B cell (primary cell): ENCODE results near the gene CAV3. TPM values are rescaled to one million over a fixed set of nuclear protein-coding genes. Genes with fewer than 3 reads are reported as not detected.

Source experiments
- ATAC-seq: fragments of 200-7000 bp; cut with Tn5 transposase; one replicate; pipeline ENCODE4 v1.10.0; 2021; ENCODE audit warnings: low read depth, mild to moderate bottlenecking, moderate number of reproducible peaks, moderate library complexity
- CTCF ChIA-PET: fragments of 350-600 bp; sonication (Branson Sonifier 250); formaldehyde crosslinking; loops from one replicate; lab custom pipeline; 2021; ENCODE audit warnings: antibody characterized with exemption, inconsistent platforms; lab: Charles Lee
- POLR2A ChIA-PET: fragments of 350-600 bp; sonication (Branson Sonifier 250); formaldehyde crosslinking; loops from one replicate; lab custom pipeline; 2021; ENCODE audit warnings: antibody characterized with exemption; lab: Charles Lee
- DNase-seq: peaks from one replicate; pipeline ENCODE4 v3.0.0; 2013
- H2AFZ ChIP-seq: 2 replicates; pipeline ENCODE4 v1.6.1; 2012; ENCODE audit warnings: mild to moderate bottlenecking, low read depth, low read length; ENCODE audit not compliant: insufficient read depth, poor library complexity, severe bottlenecking
- H3K27ac ChIP-seq, 2 donors: 1 replicate in 1 of 2; 2 replicates in 1 of 2; pipeline ENCODE4 v1.5.1; 2012 to 2013; ENCODE audit warnings: low read length in 2 of 2, mild to moderate bottlenecking in 2 of 2, moderate library complexity in 1 of 2
- H3K27me3 ChIP-seq, 4 experiments: fragments of 200-600 bp in 1 of 4; sonication (generic) in 1 of 4; replicated peaks in 1 of 4; 1 replicate in 2 of 4; 2 replicates in 2 of 4; pipeline versions ENCODE4 v1.6.1 to v1.7.0; 2013 to 2016; ENCODE audit warnings: low read length in 3 of 4, mild to moderate bottlenecking in 2 of 4, mixed read lengths in 1 of 4, moderate library complexity in 1 of 4; ENCODE audit not compliant: insufficient read depth in 4 of 4, control insufficient read depth in 3 of 4; ENCODE audit errors: control extremely low read depth in 1 of 4
- H3K36me3 ChIP-seq, 2 experiments: replicated peaks in 1 of 2; 1 replicate in 1 of 2; 2 replicates in 1 of 2; pipeline versions ENCODE4 v1.6.1 to v1.7.1; 2013; ENCODE audit warnings: low read length in 1 of 2; ENCODE audit not compliant: insufficient read depth in 2 of 2, control insufficient read depth in 1 of 2; ENCODE audit errors: control extremely low read depth in 1 of 2, extremely low read depth in 1 of 2
- H3K4me1 ChIP-seq, 2 donors: fragments of 200-600 bp in 1 of 2; sonication (generic) in 1 of 2; 1 replicate in 1 of 2; 2 replicates in 1 of 2; pipeline versions ENCODE4 v1.5.1 to v1.6.1; 2013 to 2017; ENCODE audit warnings: low read length in 2 of 2; ENCODE audit not compliant: control insufficient read depth in 2 of 2, insufficient read depth in 2 of 2
- H3K4me2 ChIP-seq: replicated peaks from 2 replicates; pipeline ENCODE3; 2012; ENCODE audit warnings: mild to moderate bottlenecking, low read depth, low read length; ENCODE audit not compliant: poor library complexity, severe bottlenecking
- H3K4me3 ChIP-seq, 5 experiments: fragments of 200-600 bp in 1 of 5; sonication (generic) in 1 of 5; 1 replicate in 3 of 5; 2 replicates in 2 of 5; pipeline versions ENCODE4 v1.5.1 to v1.7.0; 2011 to 2016; ENCODE audit warnings: low read length in 4 of 5, mild to moderate bottlenecking in 4 of 5, low read depth in 2 of 5, control low read depth in 1 of 5, moderate library complexity in 1 of 5; ENCODE audit not compliant: insufficient read depth in 1 of 5; ENCODE audit errors: control extremely low read depth in 1 of 5, extremely low read depth in 1 of 5
- H3K79me2 ChIP-seq: fragments of 200-600 bp; sonication (generic); one replicate; pipeline ENCODE4 v1.6.0; 2016; ENCODE audit warnings: low read length; ENCODE audit not compliant: control insufficient read depth, insufficient read depth
- H3K9ac ChIP-seq: fragments of 200-600 bp; sonication (generic); 2 replicates; pipeline ENCODE4 v1.6.1; 2017; ENCODE audit warnings: mild to moderate bottlenecking, low read length, moderate library complexity
- H3K9me3 ChIP-seq, 3 donors: one replicate each; pipeline versions ENCODE4 v1.6.1 to v1.7.1; 2013; ENCODE audit warnings: low read length in 2 of 3; ENCODE audit not compliant: control insufficient read depth in 2 of 3, insufficient read depth in 1 of 3; ENCODE audit errors: control extremely low read depth in 1 of 3
- H4K20me1 ChIP-seq: 2 replicates; pipeline ENCODE4 v1.6.0; 2012; ENCODE audit warnings: mild to moderate bottlenecking, low read length; ENCODE audit not compliant: insufficient read depth, control insufficient read depth, poor library complexity, severe bottlenecking
- H3K27ac Mint-ChIP-seq: one replicate; pipeline ENCODE4 v1.8.0; 2021; ENCODE audit warnings: mixed read lengths
- H3K27me3 Mint-ChIP-seq: one replicate; pipeline ENCODE4 v1.8.0; 2021; ENCODE audit warnings: mixed read lengths
- H3K4me1 Mint-ChIP-seq: one replicate; pipeline ENCODE4 v1.8.0; 2021; ENCODE audit warnings: mixed read lengths
- H3K4me3 Mint-ChIP-seq: one replicate; pipeline ENCODE4 v1.8.0; 2021; ENCODE audit warnings: mixed read lengths
- H3K9me3 Mint-ChIP-seq: one replicate; pipeline ENCODE4 v1.8.0; 2022; ENCODE audit warnings: mixed read lengths; ENCODE audit not compliant: insufficient read depth
- CTCF ChIP-seq: fragments of 200-600 bp; IDR thresholded peaks from one replicate; pipeline ENCODE4 v1.8.0; 2022; ENCODE audit warnings: antibody characterized with exemption, mild to moderate bottlenecking
- EZH2 ChIP-seq: IDR thresholded peaks from 2 replicates; pipeline ENCODE4 v1.6.1; 2012; ENCODE audit warnings: borderline replicate concordance, low read depth, mild to moderate bottlenecking, moderate library complexity, low read length; ENCODE audit not compliant: insufficient read depth, poor library complexity, severe bottlenecking
- WGBS: methylation state at CpG from one replicate; pipeline ENCODE4 v1.1.5; 2013; ENCODE audit warnings: missing lambda C conversion rate; ENCODE audit not compliant: insufficient coverage; 5-methylcytosine and 5-hydroxymethylcytosine counted together
- intact Hi-C: fragments of 100-400 bp; cut with micrococcal nuclease; formaldehyde crosslinking; loops from one replicate; pipeline ENCODE4 v1.10.0; 2022
- polyA plus RNA-seq: library from polyadenylated mRNA; depleted of rRNA; stranded (reverse); fragments of >200 nt; gene quantifications from 2 replicates; pipeline ENCODE4 v1.2.3, GENCODE V29; 2012
- total RNA-seq, 2 donors: library from RNA; stranded (reverse); fragments of 120-200 nt in 1 of 2; gene quantifications; 1 replicate in 1 of 2; 2 replicates in 1 of 2; pipeline versions ENCODE4 v1.2.3 to v1.2.4, GENCODE V29; 2013 to 2022

CAV3 gene
- total and polyA plus RNA-seq, 2 donors (not counting 1 experiment from before 2014, with no cell fraction given) = not detected

- H4K20me1 ChIP-seq = no peaks in the 10 kb centered on the region
- ChIA-PET POLR2A (no interaction called here), CTCF (no interaction called here)
- peaks cover 7% of the 10 kb centered on the region for H3K27me3 Mint-ChIP-seq
- no peak overlapping the region for H3K4me2 ChIP-seq
- WGBS = 67% methylated on average over 5 of the region's 5 CpGs
- no peak overlapping the region for H3K27ac Mint-ChIP-seq
- no peaks in the 10 kb centered on the region for H3K9me3 Mint-ChIP-seq
- no peaks in the 10 kb centered on the region for H3K4me1 ChIP-seq
- no peaks in the 10 kb centered on the region for H3K79me2 ChIP-seq
- no peaks in the 10 kb centered on the region for H3K27me3 ChIP-seq
- no peak overlapping the region for H2AFZ ChIP-seq
- H3K36me3 ChIP-seq = no peaks in the 10 kb centered on the region
- TF ChIP-seq CTCF (no peak), EZH2 (no peak)
- DNase-seq (no peak), ATAC-seq (no peak)
- peaks cover 2% of the 10 kb centered on the region for H3K4me1 Mint-ChIP-seq
- H3K4me3 Mint-ChIP-seq = no peak overlapping the region
- H3K4me3 ChIP-seq = no peak overlapping the region
- H3K27ac ChIP-seq = no peak overlapping the region
- peaks cover 0 to 6% (median 1%) of the 10 kb centered on the region in 3 donors for H3K9me3 ChIP-seq
- no peak overlapping the region for H3K9ac ChIP-seq
- intact Hi-C loops = no loop called here
These were observed 24.3 kb upstream of the CAV3 start for GRCh38 chr3:8709287-8709686.

- Mint-ChIP-seq H3K27me3 (peaks cover 14% of the 10 kb centered on the region), H3K9me3 (no peaks in the 10 kb centered on the region), H3K27ac (no peak overlapping the region), H3K4me3 (no peak overlapping the region), H3K4me1 (peaks cover 2% of the 10 kb centered on the region)
- H3K9me3 ChIP-seq = peaks cover 0 to 8% (median 0%) of the 10 kb centered on the region in 3 donors
- TF ChIP-seq CTCF (no peak), EZH2 (no peak)
- WGBS = 86% methylated on average over 4 of the region's 8 CpGs
- H3K27me3 ChIP-seq = no peaks in the 10 kb centered on the region
- no peaks in the 10 kb centered on the region for H4K20me1 ChIP-seq
- no peak for DNase-seq
- H3K79me2 ChIP-seq = no peaks in the 10 kb centered on the region
- intact Hi-C loops = no loop called here
- no peaks in the 10 kb centered on the region for H3K36me3 ChIP-seq
- H3K4me3 ChIP-seq = no peak overlapping the region
- POLR2A ChIA-PET = no interaction called here
- no peak overlapping the region for H3K4me2 ChIP-seq
- ATAC-seq = no peak
- no peak overlapping the region for H2AFZ ChIP-seq
- H3K4me1 ChIP-seq = no peaks in the 10 kb centered on the region
- H3K9ac ChIP-seq = no peak overlapping the region
- CTCF ChIA-PET = no interaction called here
- no peak overlapping the region for H3K27ac ChIP-seq
These were observed 23.6 kb upstream of the CAV3 start for GRCh38 chr3:8709801-8710507.
